ENCODE measurements around the gene MAGI3. TPM values are rescaled to one million over a fixed set of nuclear protein-coding genes. Genes with fewer than 3 reads are reported as not detected.

Gene MAGI3
- total and polyA plus RNA-seq, 9 donors = 5.3 to 20.8 (median 15.4) TPM

DNA sequence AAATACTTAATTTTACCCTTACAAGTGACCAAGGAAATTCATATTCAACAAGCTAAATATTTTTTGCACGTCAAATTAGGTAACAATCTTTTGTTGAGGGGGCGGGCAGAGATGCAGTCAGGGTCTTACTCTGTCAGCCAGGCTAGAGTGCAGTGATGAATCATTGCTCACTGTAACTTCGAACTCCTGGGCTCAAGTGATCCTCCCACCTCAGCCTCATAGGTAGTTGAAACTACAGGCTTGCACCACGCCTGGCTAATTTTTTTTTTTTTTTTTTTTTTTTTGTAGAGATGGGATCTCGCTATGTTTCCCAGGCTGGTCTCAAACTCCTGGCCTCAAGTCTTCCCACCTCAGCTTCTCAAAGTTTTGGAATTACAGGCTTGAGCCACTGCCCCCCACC, 342.5 kb downstream of the MAGI3 start:
- DNase-seq = no peak
- H3K4me3 ChIP-seq = no peak overlapping the region
- intact Hi-C loops (cut with DNase I) = no loop called here
- no peaks in the 10 kb centered on the region for H3K4me1 ChIP-seq (ENCODE audit: insufficient read depth)
- no peak overlapping the region for H3K27ac ChIP-seq
- H3K9me3 ChIP-seq = no peaks in the 10 kb centered on the region
- WGBS, 3 donors = 85 to 87% (median 86%) methylated on average over 5 of the region's 5 CpGs
- H3K27me3 ChIP-seq = no peaks in the 10 kb centered on the region
- H3K36me3 ChIP-seq = no peaks in the 10 kb centered on the region
- TF ChIP-seq POLR2A (IDR thresholded peaks at IDR 0.05) (no peak), EP300 (IDR thresholded peaks at IDR 0.05) (no peak)
- TF ChIP-seq, protein P1, sequence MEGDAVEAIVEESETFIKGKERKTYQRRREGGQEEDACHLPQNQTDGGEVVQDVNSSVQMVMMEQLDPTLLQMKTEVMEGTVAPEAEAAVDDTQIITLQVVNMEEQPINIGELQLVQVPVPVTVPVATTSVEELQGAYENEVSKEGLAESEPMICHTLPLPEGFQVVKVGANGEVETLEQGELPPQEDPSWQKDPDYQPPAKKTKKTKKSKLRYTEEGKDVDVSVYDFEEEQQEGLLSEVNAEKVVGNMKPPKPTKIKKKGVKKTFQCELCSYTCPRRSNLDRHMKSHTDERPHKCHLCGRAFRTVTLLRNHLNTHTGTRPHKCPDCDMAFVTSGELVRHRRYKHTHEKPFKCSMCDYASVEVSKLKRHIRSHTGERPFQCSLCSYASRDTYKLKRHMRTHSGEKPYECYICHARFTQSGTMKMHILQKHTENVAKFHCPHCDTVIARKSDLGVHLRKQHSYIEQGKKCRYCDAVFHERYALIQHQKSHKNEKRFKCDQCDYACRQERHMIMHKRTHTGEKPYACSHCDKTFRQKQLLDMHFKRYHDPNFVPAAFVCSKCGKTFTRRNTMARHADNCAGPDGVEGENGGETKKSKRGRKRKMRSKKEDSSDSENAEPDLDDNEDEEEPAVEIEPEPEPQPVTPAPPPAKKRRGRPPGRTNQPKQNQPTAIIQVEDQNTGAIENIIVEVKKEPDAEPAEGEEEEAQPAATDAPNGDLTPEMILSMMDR (IDR thresholded peaks at IDR 0.05) = no peak

DNA sequence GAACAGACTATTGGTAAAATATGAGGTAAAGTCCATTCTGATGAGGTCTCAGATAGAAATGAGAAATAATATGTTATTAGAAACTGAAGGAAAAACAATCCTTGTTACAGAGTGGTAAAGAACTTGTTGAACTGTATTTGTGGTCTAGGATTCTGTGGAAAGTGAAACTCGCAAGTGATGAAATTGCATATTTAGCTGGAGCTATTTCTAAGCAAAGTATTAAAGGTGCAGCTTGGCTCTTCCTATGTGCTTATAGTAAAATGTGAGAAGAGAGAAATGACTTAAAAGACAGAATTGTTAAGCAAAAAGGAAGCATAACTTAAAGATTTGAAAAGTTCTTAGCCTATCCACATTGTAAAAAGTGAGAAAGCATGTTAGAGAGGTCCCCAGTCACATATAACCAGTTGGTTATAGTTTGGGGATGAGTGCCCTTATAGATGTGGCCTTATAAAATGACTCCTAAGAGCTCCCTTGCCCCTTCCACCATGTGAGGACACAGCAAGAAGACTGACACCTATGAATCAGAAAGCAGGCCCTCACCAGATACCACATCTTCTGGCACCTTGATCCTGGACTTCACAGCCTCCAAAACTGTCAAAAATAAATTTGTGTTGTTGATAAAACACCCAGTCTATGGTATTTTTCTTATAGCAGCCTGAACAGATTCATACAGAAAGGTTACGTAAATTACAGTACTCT, 344.2 kb downstream of the MAGI3 start:
- no peak overlapping the region for H3K27ac ChIP-seq
- no peak overlapping the region for H3K4me3 ChIP-seq
- TF ChIP-seq POLR2A (IDR thresholded peaks at IDR 0.05) (no peak), EP300 (IDR thresholded peaks at IDR 0.05) (no peak)
- TF ChIP-seq, protein P1 (IDR thresholded peaks at IDR 0.05) = no peak
- no peaks in the 10 kb centered on the region for H3K36me3 ChIP-seq
- intact Hi-C loops (cut with DNase I) = no loop called here
- no peaks in the 10 kb centered on the region for H3K4me1 ChIP-seq (ENCODE audit: insufficient read depth)
- WGBS, 3 donors = 95 to 99% (median 96%) methylated on average over 2 of the region's 2 CpGs
- H3K9me3 ChIP-seq = no peaks in the 10 kb centered on the region
- no peaks in the 10 kb centered on the region for H3K27me3 ChIP-seq
- no peak for DNase-seq

Small RNAs within 50 kb of the gene (small RNA-seq; reads per million reads assigned to genes)
- not detected for gene MTND5P20
